H1 (cell line): ENCODE results near the gene WDR33.

Experiments used
- CTCF ChIP-seq, 3 experiments: IDR thresholded peaks; 1 replicate in 2 of 3; 2 replicates in 1 of 3; pipeline versions ENCODE4 v1.5.1 to v1.6.1; 2011; ENCODE audit warnings: low read length in 3 of 3, mild to moderate bottlenecking in 3 of 3, inconsistent platforms in 2 of 3, low read depth in 1 of 3, moderate library complexity in 1 of 3; ENCODE audit not compliant: insufficient read depth in 1 of 3; ENCODE audit errors: control extremely low read depth in 1 of 3
- EGR1 ChIP-seq: IDR thresholded peaks from 2 replicates; pipeline ENCODE4 v1.6.1; 2011; ENCODE audit warnings: low read depth, low read length, borderline replicate concordance
- EZH2 ChIP-seq: fragments of 200-600 bp; sonication (generic); IDR thresholded peaks from 2 replicates; pipeline ENCODE4 v1.7.1; 2012; ENCODE audit warnings: low read depth, mild to moderate bottlenecking, moderate library complexity, low read length, inconsistent platforms; ENCODE audit not compliant: severe bottlenecking
- GABPA ChIP-seq: IDR thresholded peaks from 2 replicates; pipeline ENCODE4 v1.6.1; 2011; ENCODE audit warnings: mild to moderate bottlenecking, low read length, moderate library complexity, borderline replicate concordance; ENCODE audit not compliant: insufficient read depth
- MAFK ChIP-seq: IDR thresholded peaks from 2 replicates; pipeline ENCODE4 v1.6.1; 2012; ENCODE audit warnings: low read depth, mild to moderate bottlenecking, improper control_type of control experiment, low read length
- PHF8 ChIP-seq: fragments of 200-600 bp; sonication (generic); conservative IDR thresholded peaks from 2 replicates; pipeline ENCODE4 v1.7.1; 2012; ENCODE audit warnings: low read depth, mild to moderate bottlenecking, inconsistent platforms, low read length, moderate library complexity
- POLR2A ChIP-seq, 2 experiments: IDR thresholded peaks; 1 replicate in 1 of 2; 2 replicates in 1 of 2; pipeline ENCODE4 v1.6.1; 2011; ENCODE audit warnings: low read depth in 2 of 2, low read length in 2 of 2, mild to moderate bottlenecking in 2 of 2; ENCODE audit errors: control extremely low read depth in 1 of 2
- SIN3A ChIP-seq, 2 experiments: IDR thresholded peaks in 1 of 2; conservative IDR thresholded peaks in 1 of 2; 2 replicates each; pipeline ENCODE4 v1.6.1; 2011 to 2012; ENCODE audit warnings: low read length in 2 of 2, improper control_type of control experiment in 1 of 2, low read depth in 1 of 2, mild to moderate bottlenecking in 1 of 2
- TAF1 ChIP-seq: IDR thresholded peaks from 2 replicates; pipeline ENCODE4 v1.6.1; 2011; ENCODE audit warnings: mild to moderate bottlenecking, low read depth, low read length
- TF ChIP-seq, protein P1 (sequence below): IDR thresholded peaks from 2 replicates; pipeline ENCODE4 v1.6.1; 2012; ENCODE audit warnings: inconsistent platforms
- TF ChIP-seq, protein P2 (sequence below): IDR thresholded peaks from 2 replicates; pipeline ENCODE4 v1.6.1; 2011; ENCODE audit warnings: low read length, improper control_type of control experiment

DNA sequence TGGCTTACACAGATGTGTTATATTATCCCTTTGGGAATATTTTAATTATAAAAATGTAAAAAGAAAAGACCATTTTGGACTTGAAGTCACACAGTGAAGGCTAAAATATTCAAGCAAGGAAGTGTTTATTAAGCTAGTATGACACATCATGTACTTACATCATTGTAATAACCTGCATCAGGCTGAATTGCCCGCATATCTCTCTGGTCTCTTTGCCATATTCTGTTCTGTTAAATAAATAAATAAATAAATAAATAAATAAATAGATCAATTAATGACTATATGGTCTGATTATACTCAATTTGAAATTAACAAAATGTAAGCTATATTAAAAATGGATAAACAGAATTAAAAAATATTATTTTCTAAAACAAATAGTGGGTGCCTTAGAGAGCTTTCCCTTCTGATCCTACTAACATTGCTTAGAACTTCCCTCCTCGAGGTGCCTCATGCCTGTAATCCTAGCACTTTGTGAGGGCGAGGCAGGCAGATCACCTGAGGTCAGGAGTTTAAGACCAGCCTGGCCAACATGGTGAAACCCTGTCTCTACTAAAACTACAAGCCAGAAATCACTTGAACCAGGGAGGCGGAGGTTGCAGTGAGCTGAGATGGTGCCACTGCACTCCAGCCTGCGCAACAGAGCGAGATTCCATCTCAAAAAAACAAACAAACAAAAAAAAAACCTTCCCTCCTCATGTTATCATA, 42.0 kb downstream of the WDR33 start:
- TF ChIP-seq CTCF (IDR thresholded peaks at IDR 0.05; ENCODE audit: control extremely low read depth in 1 of 3, insufficient read depth in 1 of 3, low read depth in 1 of 3, low read length in 3 of 3) (no peak), TAF1 (no peak), SIN3A (conservative IDR thresholded peaks at IDR 0.05 in 1 of 2, IDR thresholded peaks at IDR 0.05 in 1 of 2; ENCODE audit: low read depth in 1 of 2, low read length in 2 of 2) (no peak), MAFK (no peak), GABPA (no peak), EZH2 (no peak), EGR1 (no peak), POLR2A (IDR thresholded peaks at IDR 0.05; ENCODE audit: control extremely low read depth in 1 of 2, low read depth in 2 of 2, low read length in 2 of 2) (no peak), PHF8 (no peak)
- TF ChIP-seq, protein P1, sequence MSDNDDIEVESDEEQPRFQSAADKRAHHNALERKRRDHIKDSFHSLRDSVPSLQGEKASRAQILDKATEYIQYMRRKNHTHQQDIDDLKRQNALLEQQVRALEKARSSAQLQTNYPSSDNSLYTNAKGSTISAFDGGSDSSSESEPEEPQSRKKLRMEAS = no peak
- TF ChIP-seq, protein P2, sequence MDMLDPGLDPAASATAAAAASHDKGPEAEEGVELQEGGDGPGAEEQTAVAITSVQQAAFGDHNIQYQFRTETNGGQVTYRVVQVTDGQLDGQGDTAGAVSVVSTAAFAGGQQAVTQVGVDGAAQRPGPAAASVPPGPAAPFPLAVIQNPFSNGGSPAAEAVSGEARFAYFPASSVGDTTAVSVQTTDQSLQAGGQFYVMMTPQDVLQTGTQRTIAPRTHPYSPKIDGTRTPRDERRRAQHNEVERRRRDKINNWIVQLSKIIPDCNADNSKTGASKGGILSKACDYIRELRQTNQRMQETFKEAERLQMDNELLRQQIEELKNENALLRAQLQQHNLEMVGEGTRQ = no peak
